ENCODE measurements around the gene GSTM2. TPM values are rescaled to one million over a fixed set of nuclear protein-coding genes. Genes with fewer than 3 reads are reported as not detected.
"Not testable (repeated sequence)": the region's sequence is repeated elsewhere in the genome, so short reads cannot be mapped to it uniquely, and the experiment has no call there.

Gene GSTM2
- total and polyA plus RNA-seq, 3 donors from 2014 or later, result 68.0 to 131 (median 83.2) TPM

DNA sequence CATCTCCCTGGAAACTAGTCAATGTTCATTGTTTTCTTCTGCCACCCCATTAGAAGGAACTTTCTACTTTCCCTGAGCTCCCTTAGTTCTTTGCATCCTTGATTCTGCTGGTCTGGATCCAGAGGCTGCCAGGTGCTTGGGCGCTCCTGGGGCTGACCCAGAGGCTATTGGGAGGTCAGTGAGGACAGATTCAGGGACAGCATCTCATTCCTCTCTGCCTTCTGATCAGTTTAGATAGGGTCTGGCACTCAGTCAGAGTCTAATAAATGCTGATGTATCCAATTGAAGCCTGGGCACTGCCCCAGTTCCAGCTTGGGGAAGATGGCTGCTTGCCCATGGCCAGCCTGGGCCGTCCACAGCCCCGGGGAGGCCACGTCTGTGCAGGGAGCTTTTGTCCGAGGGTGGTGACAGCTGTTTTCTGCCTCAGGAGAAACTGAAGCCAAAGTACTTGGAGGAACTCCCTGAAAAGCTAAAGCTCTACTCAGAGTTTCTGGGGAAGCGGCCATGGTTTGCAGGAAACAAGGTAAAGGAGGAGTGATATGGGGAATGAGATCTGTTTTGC lies 22.1 kb downstream of the GSTM2 start:
- Histone ChIP-seq H3K27ac (no peak overlapping the region), H3K4me3 (no peak overlapping the region), H3K36me3 (ENCODE audit: low read depth, missing control alignments) (no peaks in the 10 kb centered on the region), H3K27me3 (no peaks in the 10 kb centered on the region), H3K4me1 (no peaks in the 10 kb centered on the region), H3K9me3 (no peaks in the 10 kb centered on the region)
- DNase-seq, result no peak
- intact Hi-C loops (cut with DNase I; ENCODE audit: low total_unique reads), result no loop called here
- TF ChIP-seq, protein P1, sequence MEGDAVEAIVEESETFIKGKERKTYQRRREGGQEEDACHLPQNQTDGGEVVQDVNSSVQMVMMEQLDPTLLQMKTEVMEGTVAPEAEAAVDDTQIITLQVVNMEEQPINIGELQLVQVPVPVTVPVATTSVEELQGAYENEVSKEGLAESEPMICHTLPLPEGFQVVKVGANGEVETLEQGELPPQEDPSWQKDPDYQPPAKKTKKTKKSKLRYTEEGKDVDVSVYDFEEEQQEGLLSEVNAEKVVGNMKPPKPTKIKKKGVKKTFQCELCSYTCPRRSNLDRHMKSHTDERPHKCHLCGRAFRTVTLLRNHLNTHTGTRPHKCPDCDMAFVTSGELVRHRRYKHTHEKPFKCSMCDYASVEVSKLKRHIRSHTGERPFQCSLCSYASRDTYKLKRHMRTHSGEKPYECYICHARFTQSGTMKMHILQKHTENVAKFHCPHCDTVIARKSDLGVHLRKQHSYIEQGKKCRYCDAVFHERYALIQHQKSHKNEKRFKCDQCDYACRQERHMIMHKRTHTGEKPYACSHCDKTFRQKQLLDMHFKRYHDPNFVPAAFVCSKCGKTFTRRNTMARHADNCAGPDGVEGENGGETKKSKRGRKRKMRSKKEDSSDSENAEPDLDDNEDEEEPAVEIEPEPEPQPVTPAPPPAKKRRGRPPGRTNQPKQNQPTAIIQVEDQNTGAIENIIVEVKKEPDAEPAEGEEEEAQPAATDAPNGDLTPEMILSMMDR (IDR thresholded peaks at IDR 0.05), result no peak
- no peak for TF ChIP-seq POLR2A (IDR thresholded peaks at IDR 0.05)
- WGBS, 2 donors, result no CpG with 5 or more reads among the region's 6 CpGs

DNA sequence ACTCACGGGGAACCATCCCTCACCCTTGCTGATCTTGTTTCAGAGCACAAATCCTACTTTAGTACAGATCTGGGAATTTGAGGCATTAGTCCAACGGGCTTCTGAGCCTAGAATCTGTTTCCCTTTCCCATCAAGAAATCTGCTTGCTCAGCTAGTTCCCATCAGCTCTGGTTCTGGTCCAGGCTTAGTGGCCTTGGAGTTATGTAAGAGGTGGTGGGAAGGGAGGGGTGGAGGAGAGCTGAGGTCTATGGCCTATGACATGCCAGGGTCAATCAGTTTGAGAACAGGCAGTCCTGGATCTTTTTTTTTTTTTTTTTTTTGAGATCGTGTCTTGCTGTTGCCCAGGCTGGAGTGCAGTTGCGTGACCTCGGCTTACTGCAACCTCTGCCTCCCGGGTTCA lies 23.9 kb downstream of the GSTM2 start:
- DNase-seq, result no peak
- Histone ChIP-seq H3K4me3 (no peak overlapping the region), H3K27ac (no peak overlapping the region), H3K4me1 (no peaks in the 10 kb centered on the region), H3K27me3 (no peaks in the 10 kb centered on the region), H3K36me3 (ENCODE audit: low read depth, missing control alignments) (no peaks in the 10 kb centered on the region), H3K9me3 (no peaks in the 10 kb centered on the region)
- no peak for TF ChIP-seq POLR2A (IDR thresholded peaks at IDR 0.05)
- TF ChIP-seq, protein P1 (IDR thresholded peaks at IDR 0.05), result no peak
- WGBS, 2 donors, result no CpG with 5 or more reads among the region's 6 CpGs
- intact Hi-C loops (cut with DNase I; ENCODE audit: low total_unique reads), result no loop called here

DNA sequence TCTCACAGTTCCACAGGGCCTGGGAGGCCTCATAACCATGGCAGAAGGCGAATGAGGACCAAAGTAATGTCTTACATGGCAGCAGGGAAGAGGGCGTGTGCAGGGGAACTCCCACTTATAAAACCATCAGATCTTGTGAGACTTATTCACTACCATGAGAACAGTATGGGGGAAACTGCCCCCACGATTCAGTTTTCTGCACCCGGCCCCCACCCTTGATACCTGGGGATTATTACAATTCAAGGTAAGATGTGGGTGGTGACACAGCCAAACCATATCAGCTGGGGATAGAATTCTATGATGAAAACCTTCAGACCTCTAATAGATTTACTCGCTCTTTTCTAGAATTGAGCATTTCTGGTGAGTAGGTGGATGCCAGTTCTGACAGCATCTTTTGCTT lies 26.5 kb downstream of the GSTM2 start:
- no CpG with 5 or more reads among the region's 5 CpGs for WGBS, 2 donors
- H3K4me3 ChIP-seq; H3K27me3 ChIP-seq; intact Hi-C loops (cut with DNase I; ENCODE audit: low total_unique reads); H3K27ac ChIP-seq; H3K9me3 ChIP-seq; H3K36me3 ChIP-seq (ENCODE audit: low read depth, missing control alignments); H3K4me1 ChIP-seq; DNase-seq: not testable (repeated sequence)

DNA sequence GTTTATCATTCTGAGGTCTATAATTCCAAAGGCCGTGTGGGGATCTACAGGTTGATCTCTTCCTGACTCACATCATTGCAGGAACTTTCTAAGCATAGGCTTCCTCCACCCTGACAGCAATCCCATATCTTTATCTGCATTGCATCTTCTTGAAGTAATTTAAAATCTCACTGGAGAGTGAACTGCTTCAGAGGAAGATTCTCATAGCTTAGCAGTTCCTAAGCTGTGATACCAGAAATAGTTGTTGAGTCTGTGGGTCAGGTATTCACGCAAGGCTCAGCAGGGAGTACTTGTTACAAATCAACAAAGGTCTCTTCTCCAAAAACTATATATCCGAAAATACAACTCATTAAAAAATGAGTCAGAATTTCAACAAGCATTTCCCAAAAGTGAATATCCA lies 27.3 kb downstream of the GSTM2 start:
- DNase-seq; H3K4me3 ChIP-seq; H3K36me3 ChIP-seq (ENCODE audit: low read depth, missing control alignments); H3K4me1 ChIP-seq; H3K27me3 ChIP-seq; intact Hi-C loops (cut with DNase I; ENCODE audit: low total_unique reads); H3K27ac ChIP-seq; H3K9me3 ChIP-seq: not testable (repeated sequence)
- no CpG with 5 or more reads among the region's 3 CpGs for WGBS, 2 donors

DNA sequence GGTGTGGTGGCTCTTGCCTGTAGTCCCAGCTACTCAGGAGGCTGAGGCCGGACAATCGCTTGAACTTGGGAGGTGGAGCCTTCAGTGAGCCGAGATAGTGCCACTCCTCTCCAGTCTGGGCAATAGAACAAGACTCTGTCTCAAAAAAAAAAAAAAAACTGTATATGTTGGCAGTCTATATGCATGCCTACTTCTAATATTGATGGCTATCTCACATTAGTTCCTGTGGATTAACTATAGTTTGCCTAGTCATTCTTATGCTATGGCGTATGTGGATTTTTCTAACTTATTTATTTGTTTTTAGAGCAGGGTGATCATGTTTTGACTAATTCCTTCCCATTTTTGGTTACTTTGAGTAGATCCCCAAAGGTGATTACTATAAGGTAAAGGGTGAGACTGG lies 29.2 kb downstream of the GSTM2 start:
- intact Hi-C loops (cut with DNase I; ENCODE audit: low total_unique reads), result no loop called here
- no peaks in the 10 kb centered on the region for H3K9me3 ChIP-seq
- H3K27me3 ChIP-seq, result no peaks in the 10 kb centered on the region
- DNase-seq, result no peak
- H3K27ac ChIP-seq, result no peak overlapping the region
- WGBS, 2 donors, result no CpG with 5 or more reads among the region's 4 CpGs
- no peak overlapping the region for H3K4me3 ChIP-seq
- H3K36me3 ChIP-seq (ENCODE audit: low read depth, missing control alignments), result no peaks in the 10 kb centered on the region
- TF ChIP-seq, protein P1 (IDR thresholded peaks at IDR 0.05), result no peak
- TF ChIP-seq POLR2A (IDR thresholded peaks at IDR 0.05), result no peak
- H3K4me1 ChIP-seq, result no peaks in the 10 kb centered on the region

DNA sequence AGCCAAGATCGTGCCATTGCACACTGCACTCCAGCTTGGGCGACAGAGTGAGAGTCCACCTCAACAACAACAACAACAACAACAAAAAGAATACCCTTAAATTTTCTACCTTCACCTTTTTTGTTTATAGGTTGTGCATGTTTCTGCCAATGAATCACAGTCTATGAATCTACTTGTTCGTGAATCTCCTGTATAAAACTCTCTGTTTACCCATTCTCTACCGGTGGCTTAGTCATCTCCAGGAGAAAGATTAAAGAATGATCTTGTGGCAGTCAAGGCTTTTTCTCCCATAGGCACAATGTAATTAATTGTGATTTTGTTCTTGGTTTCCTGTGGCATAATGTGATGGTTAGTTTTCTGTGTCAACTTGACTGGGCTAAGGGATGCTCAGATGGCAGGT lies 30.0 kb downstream of the GSTM2 start:
- H3K9me3 ChIP-seq; H3K27ac ChIP-seq; H3K4me1 ChIP-seq; H3K4me3 ChIP-seq; H3K27me3 ChIP-seq; H3K36me3 ChIP-seq (ENCODE audit: low read depth, missing control alignments); DNase-seq; intact Hi-C loops (cut with DNase I; ENCODE audit: low total_unique reads): not testable (repeated sequence)
- no CpG with 5 or more reads among the region's 4 CpGs for WGBS, 2 donors

DNA sequence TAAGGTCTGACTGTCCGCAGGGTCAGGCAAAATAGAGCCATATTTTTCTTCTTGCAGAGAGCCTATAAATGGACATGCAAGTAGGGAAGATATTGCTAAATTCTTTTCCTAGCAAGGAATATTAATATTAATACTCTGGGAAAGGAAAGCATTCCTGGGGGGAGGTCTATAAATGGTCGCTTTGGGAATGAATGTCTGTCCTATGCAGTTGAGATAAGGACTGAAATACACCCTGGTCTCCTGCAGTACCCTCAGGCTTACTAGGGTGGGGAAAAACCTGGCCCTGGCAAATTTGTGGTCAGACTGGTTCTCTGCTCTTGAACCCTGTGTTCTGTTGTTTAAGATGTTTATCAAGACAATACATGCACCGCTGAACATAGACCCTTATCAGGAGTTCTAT lies 35.1 kb downstream of the GSTM2 start:
- DNase-seq; H3K4me3 ChIP-seq; H3K9me3 ChIP-seq; H3K36me3 ChIP-seq (ENCODE audit: low read depth, missing control alignments); H3K27me3 ChIP-seq; intact Hi-C loops (cut with DNase I; ENCODE audit: low total_unique reads); H3K27ac ChIP-seq; H3K4me1 ChIP-seq: not testable (repeated sequence)
- 87 to 91% methylated on average over 3 of the region's 3 CpGs for WGBS, 2 donors

Measured in testis (tissue), 3 donors.